Measurements from ENCODE around the gene NUP214.

DNA sequence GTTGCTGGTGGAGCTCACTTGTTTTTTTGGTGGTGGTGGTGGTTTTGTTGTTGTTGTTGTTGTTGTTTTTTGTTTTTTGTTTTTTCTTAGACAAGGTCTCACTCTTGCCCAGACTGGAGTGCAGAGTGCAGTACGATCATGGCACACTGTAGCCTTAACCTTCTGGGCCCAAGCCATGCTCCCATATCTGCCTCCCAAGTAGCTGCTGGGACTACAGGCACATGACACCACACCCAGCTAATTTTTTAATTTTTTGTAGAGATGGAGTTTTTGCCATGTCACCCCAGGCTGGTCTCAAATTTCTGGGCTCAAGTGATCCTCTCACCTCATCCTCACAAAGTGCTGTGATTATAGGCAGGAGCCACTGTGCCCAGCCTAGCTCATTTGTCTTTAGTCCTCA, 53.5 kb downstream of the NUP214 start:
- TF ChIP-seq SPI1 (IDR thresholded peaks at IDR 0.05; ENCODE audit: low read depth, low read length) (no peak), TAF1 (IDR thresholded peaks at IDR 0.05; ENCODE audit: low read depth, low read length) (no peak)
